DMS 273 (cell line): ENCODE results near the gene SYNPO2.

Experiments used
- DNase-seq: peaks from one replicate; lab custom pipeline; 2025; ENCODE audit not compliant: unreplicated experiment; lab: John Stamatoyannopoulos, UW

The SYNPO2 gene

GRCh38 chr4:118931786-118932185 is 43.1 kb downstream of the SYNPO2 start:
- DNase-seq = no peak

DNA sequence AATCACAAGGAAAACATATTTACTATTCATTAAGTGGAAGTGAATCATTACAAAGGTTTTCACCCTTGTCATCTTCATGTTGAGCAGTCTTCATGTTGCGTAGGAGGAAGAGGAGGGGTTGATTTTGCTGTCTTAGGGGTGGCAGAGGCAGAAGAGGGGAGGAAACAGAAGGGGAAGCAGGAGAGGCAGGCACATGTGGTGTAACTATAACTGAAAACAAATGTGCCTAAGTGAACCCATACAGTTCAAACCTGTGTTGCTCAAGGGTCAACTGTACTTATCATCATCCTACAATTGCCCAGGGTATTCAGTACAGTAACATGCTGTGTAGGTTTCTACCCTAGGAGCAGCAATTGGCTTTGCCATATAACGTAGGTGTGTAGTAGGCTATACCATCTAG is 47.2 kb downstream of the SYNPO2 start:
- no peak for DNase-seq

- peak; percentile 77 for DNase-seq
Observed at GRCh38 chr4:118936406-118936805, 47.8 kb downstream of the SYNPO2 start.

DNA sequence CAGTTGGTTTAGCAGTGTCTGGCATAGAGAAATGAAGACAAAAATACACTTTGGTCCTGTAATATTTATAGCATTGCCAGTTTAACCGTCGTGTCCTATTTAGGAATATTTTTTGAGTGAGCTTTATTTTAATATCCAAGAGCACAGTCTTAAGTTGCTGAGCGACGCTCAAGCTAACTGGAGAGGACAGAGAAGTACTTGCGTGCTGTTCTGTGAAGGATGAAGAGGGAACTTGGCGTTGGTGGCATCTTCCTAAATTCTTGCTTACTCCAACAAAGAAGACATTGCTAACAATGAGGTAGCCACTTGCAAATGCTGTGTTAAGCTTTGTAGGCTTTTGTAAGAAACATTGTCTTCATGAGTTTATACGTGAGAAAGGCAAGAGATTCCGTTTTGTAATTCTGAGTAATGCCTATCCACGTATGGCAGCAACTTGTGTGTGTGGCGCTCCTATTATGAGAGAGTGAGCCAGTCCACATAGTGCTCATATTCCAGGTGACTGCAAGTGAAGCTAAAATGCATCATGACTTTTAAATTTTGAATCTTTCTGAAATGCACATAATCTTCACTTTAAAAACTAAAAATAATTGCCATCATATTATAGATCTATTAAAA is 50.6 kb downstream of the SYNPO2 start:
- no peak for DNase-seq

DNA sequence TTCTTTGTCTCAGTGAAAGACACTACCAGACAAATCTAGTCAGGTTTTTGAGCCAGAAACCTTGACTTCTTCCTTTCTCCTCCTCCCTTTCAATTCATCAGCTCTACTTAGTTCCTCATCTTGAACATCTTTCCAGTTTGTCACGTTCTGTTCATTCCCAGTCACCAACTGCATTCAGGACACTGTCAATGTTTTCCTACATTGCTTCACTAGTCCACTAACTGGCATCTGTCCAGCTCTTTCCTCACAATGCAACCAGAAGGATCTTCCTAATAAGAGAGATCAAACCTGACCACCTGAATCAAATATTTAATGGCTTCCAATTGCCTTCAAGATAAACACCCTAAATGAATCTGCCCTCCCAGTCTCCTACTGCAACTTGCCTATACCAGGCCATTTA is 52.5 kb downstream of the SYNPO2 start:
- DNase-seq = peak; percentile 4

- DNase-seq = no peak
Observed at GRCh38 chr4:118941799-118942198, 53.1 kb downstream of the SYNPO2 start.

DNA sequence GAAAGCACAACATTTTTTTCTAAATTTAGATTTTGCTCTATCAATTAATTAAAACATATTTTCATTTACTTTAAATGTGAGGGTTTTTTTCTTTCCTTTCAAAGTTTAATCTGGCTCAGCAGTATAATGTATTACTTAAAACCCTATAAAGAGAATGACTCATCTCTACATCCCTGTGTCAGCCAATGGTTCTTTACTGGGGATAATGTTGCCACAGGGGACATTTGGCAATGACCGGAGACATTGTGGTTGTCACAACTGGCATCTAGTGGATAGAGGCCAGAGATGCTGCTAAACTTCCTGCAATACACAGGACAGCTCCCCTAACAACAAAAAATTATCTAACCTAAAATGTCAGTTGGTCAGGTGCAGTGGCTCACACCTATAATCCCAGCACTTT is 53.8 kb downstream of the SYNPO2 start:
- DNase-seq = no peak

- DNase-seq = no peak
Observed at GRCh38 chr4:118947095-118947494, 58.4 kb downstream of the SYNPO2 start.

DNA sequence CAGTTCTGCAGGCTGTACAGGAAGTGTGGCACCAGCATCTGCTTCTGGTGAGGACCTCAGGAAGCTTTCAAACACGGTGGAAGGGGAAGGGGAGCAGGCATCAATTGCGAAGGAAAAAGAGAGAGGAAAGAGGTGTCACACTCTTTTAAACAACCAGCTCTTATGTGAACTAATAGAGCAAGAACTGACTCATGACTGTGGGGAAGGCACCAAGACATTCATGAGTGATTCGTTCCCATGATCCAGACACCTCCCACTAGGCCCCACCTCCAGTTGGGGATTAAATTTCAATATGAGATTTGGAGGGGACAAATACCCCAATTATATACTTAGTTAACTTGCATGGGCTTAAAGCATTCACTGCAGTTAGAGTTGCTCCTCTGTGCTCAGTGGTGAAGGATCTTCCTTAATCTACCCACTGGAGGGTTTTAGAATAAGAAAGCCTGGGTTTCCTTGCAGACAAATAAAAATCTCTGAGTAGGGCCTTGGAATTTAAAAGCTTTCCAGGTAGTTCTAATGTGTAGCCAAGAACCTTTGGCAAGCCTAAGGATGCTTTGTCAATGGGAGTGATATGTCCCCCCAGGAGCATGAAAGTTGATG is 60.0 kb downstream of the SYNPO2 start:
- DNase-seq = no peak

DNA sequence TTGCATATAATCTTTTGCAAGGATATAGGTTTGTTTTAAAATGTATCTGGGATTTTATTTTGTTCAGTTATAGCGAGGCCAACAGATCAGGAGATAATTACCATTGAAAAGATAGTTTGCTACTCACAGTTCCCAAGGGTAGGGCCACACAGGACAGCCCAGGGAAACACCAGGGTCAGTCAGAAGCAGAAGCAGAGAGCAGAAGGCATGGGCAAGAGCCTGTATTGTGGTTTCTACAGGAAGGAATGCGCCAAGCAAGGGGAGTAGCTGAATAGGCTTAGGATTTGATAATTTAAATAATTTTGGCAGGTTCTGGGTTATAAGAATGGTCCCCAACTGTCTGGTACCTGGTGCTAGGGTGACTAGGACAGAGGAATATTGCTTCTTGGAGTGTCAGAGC is 61.6 kb downstream of the SYNPO2 start:
- DNase-seq = no peak

DNA sequence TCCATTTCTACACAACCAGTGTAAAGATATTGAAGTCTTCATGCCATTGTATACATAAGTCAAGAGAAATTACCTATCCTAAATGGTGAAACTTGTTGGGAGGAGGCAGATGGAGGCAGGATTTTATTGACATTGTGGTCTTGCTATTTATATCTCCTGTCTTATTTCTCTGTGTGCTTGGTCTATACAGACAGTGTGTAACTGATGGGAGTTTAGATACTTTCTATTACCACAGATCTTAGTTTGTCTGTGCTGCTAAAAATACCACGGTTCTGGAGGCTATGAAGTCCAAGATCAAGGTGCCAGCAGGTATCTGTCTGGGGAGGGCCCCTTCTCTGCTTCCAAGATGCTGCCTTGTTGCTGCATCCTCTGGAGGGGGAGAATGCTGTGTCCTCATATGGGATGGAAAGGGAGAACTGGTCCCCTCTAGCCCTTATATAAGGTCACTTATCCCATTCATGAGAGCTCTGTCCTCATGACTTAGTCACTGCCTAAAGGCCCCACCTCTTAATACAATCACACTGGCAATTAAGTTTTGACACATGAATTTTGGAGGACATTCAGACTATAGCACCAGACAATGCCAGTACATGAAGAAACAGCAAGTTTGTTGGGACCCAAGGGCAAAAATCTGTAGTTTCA is 62.4 kb downstream of the SYNPO2 start:
- DNase-seq = no peak

DNA sequence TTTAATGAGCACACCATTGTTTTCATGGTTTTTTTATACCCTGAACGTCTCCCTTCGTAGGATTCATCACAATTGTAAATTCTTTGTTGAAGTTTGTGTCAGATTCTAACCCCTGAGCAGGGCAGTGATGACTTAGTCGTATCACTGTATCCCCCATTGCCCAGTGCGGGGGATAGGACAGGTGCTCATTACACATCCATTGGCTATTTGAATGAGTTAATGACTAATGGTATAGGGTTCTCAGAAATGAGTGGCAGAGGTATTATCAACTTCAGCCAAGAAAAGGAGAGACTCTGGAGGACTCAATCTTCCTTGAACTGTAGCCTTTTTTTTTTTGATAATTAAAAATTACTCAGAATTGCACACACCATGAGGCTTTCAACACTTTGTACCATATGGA is 64.6 kb downstream of the SYNPO2 start:
- no peak for DNase-seq

GRCh38 chr4:118954246-118954645 is 65.6 kb downstream of the SYNPO2 start:
- peak; percentile 28 for DNase-seq

DNA sequence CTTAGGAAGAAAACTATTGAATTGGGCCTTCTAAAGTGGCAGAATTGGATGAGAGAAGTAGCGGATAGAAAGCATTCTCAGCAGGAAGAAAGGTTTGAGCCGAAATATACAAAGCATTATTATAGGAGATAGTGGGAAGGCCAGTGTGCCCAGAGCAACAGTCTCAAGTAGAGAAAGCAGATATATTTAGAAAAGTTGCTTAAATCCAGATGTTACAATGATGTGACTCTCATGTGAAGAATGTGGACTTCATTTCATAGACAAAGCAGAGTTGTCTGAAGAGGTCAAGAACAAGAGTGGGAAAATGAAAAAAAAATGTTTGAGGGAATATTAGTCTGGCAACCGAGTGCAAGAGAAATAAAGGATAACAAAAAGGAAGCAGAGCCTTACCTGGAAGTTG is 66.9 kb downstream of the SYNPO2 start:
- no peak for DNase-seq

DNA sequence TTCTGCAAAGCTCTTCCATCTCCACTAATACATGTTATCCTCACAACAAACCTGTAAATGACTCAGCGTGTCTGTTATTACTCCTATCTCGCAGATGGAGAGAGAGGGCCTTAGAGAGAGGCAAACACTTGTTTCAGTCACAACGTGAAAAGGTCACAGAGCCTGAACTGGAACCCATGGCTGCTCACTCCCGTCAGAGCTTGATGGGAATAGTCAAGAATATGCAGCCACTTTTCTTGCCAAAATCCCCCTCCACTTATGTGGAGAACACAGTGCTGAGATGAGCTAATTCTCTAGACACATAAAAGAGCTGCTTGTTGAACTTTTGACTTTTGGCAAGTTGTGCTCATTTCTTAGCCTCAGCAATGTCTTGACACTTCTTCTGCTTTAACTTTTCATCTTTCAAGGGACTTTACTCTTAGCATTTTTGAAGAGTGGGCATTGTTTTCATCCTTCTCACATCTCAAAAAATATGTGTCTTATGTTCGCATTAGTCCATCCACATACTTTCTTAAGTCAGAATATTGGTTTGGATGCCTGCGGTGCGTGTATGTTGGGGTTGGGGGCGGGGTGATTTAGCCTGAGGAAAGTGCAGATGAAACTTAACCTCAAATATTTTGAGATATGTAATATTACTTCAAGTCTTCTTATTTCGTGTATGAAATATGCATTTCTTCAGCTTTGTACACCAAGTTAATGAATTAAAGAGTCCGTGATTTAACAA is 69.2 kb downstream of the SYNPO2 start:
- DNase-seq = no peak

DNA sequence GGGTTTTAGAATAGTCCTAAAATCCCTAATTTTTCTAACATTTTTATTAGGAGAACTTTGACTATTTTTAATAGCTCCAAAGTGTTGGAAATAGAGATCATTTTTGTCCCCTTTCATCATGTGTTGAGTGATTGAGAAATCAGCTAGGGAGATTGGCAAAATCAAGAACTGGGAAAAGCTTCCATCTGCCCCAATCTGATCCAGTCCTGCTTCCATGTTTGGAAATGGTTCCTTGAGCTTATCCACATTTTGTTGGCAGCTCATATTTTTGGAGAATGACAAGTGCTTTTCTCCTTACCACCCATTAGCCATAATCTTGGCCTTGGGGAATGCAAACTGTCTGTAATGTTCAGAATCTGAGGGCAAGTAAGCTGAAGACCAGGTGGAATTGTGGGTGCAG is 73.9 kb downstream of the SYNPO2 start:
- no peak for DNase-seq

DNA sequence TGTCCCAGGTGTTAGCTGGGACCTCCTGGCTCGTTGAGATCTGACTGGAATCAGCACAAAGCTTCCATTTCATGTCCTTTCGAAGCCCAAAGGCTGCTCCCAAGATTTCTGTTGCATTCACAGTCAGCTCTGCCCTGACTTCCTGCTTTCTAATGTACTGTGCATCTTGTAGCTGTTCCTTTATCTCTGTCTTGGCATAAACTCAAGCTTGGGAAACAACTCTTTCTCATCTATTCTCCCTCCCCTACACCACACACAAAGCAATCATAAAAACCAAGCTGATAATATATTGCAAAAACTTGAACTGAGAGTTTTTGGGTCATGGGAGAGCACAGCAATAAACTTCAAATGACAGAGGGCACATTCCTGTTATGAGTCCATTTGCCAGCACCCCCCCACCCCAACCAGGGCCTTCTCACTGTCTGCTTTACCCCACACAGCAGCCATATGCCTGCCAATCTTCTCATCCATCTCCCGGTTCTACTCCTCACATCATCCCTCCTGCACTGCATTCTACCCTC is 76.3 kb downstream of the SYNPO2 start:
- no peak for DNase-seq

GRCh38 chr4:118967393-118967792 is 78.7 kb downstream of the SYNPO2 start:
- DNase-seq = no peak

GRCh38 chr4:118968005-118968404 is 79.4 kb downstream of the SYNPO2 start:
- DNase-seq = no peak

DNA sequence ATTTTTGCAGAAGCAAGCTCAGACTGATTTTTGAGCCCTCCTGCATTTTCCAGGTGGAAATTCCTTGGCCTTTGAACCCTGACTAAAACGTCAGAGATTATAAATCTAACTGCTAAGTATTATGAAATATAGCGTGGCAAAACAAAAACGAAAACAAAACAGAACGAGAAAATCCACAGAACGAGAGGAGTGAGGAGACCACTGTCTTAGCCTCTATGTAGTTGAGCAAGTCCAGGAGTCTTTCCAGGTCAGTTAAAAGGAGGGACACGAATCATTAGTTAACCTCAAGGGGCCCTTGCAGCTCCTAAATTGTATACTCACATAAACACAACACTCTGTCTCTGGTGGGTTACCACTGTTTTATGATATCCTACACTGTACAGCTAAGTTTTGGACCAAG is 80.2 kb downstream of the SYNPO2 start:
- no peak for DNase-seq

- peak; percentile 63 for DNase-seq
Observed at GRCh38 chr4:118969359-118969758, 80.7 kb downstream of the SYNPO2 start.

GRCh38 chr4:118972167-118972566 is 83.5 kb downstream of the SYNPO2 start:
- DNase-seq = no peak
